Measurements from ENCODE around the gene PSMA8.

- TF ChIP-seq CTCF (tag by site-specific recombination; IDR thresholded peaks at IDR 0.05) (0 out of 2 replicates have a peak, but pooled peaks have one; percentile 26), ZNF629 (tag by site-specific recombination; IDR thresholded peaks at IDR 0.05) (no peak), GLI2 (tag by site-specific recombination; IDR thresholded peaks at IDR 0.05; ENCODE audit: borderline replicate concordance, low read depth) (no peak), ZBTB20 (tag by site-specific recombination; IDR thresholded peaks at IDR 0.05) (no peak), REST (tag by site-specific recombination; IDR thresholded peaks at IDR 0.05) (no peak), SP2 (tag by site-specific recombination; IDR thresholded peaks at IDR 0.05) (0 out of 2 replicates have a peak, but pooled peaks have one; percentile 42), KLF8 (tag by site-specific recombination; IDR thresholded peaks at IDR 0.05) (no peak), MYNN (tag by site-specific recombination; IDR thresholded peaks at IDR 0.05; ENCODE audit: borderline replicate concordance) (no peak), ZNF76 (tag by site-specific recombination; IDR thresholded peaks at IDR 0.05; ENCODE audit: borderline replicate concordance, low read depth) (no peak), ZNF571 (tag by site-specific recombination; IDR thresholded peaks at IDR 0.05) (no peak)
Observed at GRCh38 chr18:26091047-26091630, 42.5 kb upstream of the PSMA8 start.
